Fibroblast of lung (primary cell): Measurements from ENCODE around the gene COL16A1. TPM values are rescaled to one million over a fixed set of nuclear protein-coding genes. Genes with fewer than 3 reads are reported as not detected.
"Not testable (repeated sequence)": the region's sequence is repeated elsewhere in the genome, so short reads cannot be mapped to it uniquely, and the experiment has no call there.

Experiments used
- DNase-seq, 2 donors: peaks; one replicate each; pipeline versions ENCODE4 v3.0.0 to v3.0.0-alpha.2; 2010; ENCODE audit warnings: low read depth in 2 of 2
- H2AFZ ChIP-seq: 2 replicates; pipeline ENCODE4 v1.5.1; 2012; ENCODE audit warnings: low read length, control low read depth, inconsistent platforms
- H3K27ac ChIP-seq: 2 replicates; pipeline ENCODE4 v1.5.1; 2011; ENCODE audit warnings: low read length, control low read depth; ENCODE audit not compliant: insufficient read depth
- H3K27me3 ChIP-seq: 2 replicates; pipeline ENCODE4 v1.5.1; 2011; ENCODE audit warnings: mild to moderate bottlenecking, low read length; ENCODE audit not compliant: control insufficient read depth, insufficient read depth
- H3K36me3 ChIP-seq: 2 replicates; pipeline ENCODE4 v1.5.1; 2011; ENCODE audit warnings: low read length; ENCODE audit not compliant: control insufficient read depth, insufficient read depth
- H3K4me1 ChIP-seq: 2 replicates; pipeline ENCODE4 v1.5.1; 2011; ENCODE audit warnings: low read length; ENCODE audit not compliant: control insufficient read depth, insufficient read depth; ENCODE audit errors: extremely low read depth
- H3K4me2 ChIP-seq: 2 replicates; pipeline ENCODE4 v1.5.1; 2011; ENCODE audit warnings: low read length, control low read depth; ENCODE audit not compliant: insufficient read depth; ENCODE audit errors: extremely low read depth
- H3K4me3 ChIP-seq, 4 experiments: fragments of 200-600 bp in 1 of 4; sonication (generic) in 1 of 4; replicated peaks in 1 of 4; 2 replicates each; pipeline ENCODE4 v1.5.1; 2011 to 2016; ENCODE audit warnings: low read length in 4 of 4, low read depth in 3 of 4, mild to moderate bottlenecking in 3 of 4, control low read depth in 2 of 4, inconsistent platforms in 1 of 4, mixed read lengths in 1 of 4; ENCODE audit not compliant: insufficient read depth in 1 of 4; ENCODE audit errors: control extremely low read depth in 1 of 4
- H3K79me2 ChIP-seq: 2 replicates; pipeline ENCODE4 v1.5.1; 2012; ENCODE audit warnings: mild to moderate bottlenecking, low read length, inconsistent platforms; ENCODE audit not compliant: control insufficient read depth, insufficient read depth
- H3K9ac ChIP-seq: 2 replicates; pipeline ENCODE4 v1.5.1; 2011; ENCODE audit warnings: mild to moderate bottlenecking, low read length, control low read depth; ENCODE audit not compliant: insufficient read depth
- H3K9me3 ChIP-seq: 2 replicates; pipeline ENCODE4 v1.5.1; 2012; ENCODE audit warnings: low read depth, low read length; ENCODE audit not compliant: control insufficient read depth, insufficient read depth
- H4K20me1 ChIP-seq: 2 replicates; pipeline ENCODE4 v1.5.1; 2011; ENCODE audit warnings: low read length; ENCODE audit not compliant: control insufficient read depth, insufficient read depth; ENCODE audit errors: extremely low read depth
- EZH2 ChIP-seq: IDR thresholded peaks from 2 replicates; pipeline ENCODE4 v1.5.1; 2012; ENCODE audit warnings: low read length, control low read depth, mild to moderate bottlenecking; ENCODE audit errors: missing control alignments
- polyA plus RNA-seq, 2 donors: library from polyadenylated mRNA; depleted of rRNA in 1 of 2; stranded (reverse) in 1 of 2; unstranded in 1 of 2; fragments of >200 nt; gene quantifications; 2 replicates each; pipeline ENCODE4 v1.2.1, GENCODE V29; 2011 to 2012; ENCODE audit warnings: missing spikeins in 1 of 2
- total RNA-seq: library from RNA; depleted of rRNA; stranded (reverse); fragments of >200 nt; gene quantifications from 2 replicates; pipeline ENCODE4 v1.2.1, GENCODE V29; 2014
- TF ChIP-seq, protein P1 (sequence below), 2 donors: IDR thresholded peaks in 1 of 2; conservative IDR thresholded peaks in 1 of 2; 1 replicate in 1 of 2; 2 replicates in 1 of 2; pipeline ENCODE4 v1.5.1; 2011 to 2012; ENCODE audit warnings: low read length in 2 of 2, control low read depth in 1 of 2, inconsistent platforms in 1 of 2, low read depth in 1 of 2, mild to moderate bottlenecking in 1 of 2

Gene COL16A1
- total and polyA plus RNA-seq, 2 donors (not counting 1 experiment from before 2014, with no cell fraction given) = 20.9 to 80.3 TPM

DNA sequence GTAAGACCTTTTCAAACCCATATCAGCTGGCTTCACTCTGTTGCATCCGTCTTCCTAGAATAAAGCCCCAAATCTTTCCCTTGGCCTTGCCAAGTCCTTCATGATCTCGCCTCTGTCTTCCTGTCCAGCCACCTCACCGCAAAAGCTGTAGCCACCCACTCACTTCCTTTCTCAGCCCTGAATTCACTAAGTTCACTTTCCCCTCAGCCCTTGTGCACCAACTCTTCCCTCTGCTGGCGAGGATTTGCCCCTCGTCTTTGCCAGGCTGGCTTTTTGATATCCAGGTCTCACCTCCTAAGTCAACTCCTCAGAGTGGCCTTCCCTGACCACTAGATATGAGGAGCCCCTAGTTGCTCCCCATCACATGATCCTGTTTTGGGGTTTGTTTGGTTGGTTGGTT, 3.9 kb upstream of the COL16A1 start:
- Histone ChIP-seq H3K9me3 (no peaks in the 10 kb centered on the region), H3K4me2 (peak overlapping the region; percentile 48), H3K36me3 (no peaks in the 10 kb centered on the region), H3K27ac (no peak overlapping the region), H3K79me2 (peaks cover 10% of the 10 kb centered on the region), H3K27me3 (no peaks in the 10 kb centered on the region), H2AFZ (no peak overlapping the region), H3K4me1 (peaks cover 30% of the 10 kb centered on the region), H4K20me1 (no peaks in the 10 kb centered on the region), H3K4me3 (no peak overlapping the region), H3K9ac (no peak overlapping the region)
- TF ChIP-seq, protein P1, sequence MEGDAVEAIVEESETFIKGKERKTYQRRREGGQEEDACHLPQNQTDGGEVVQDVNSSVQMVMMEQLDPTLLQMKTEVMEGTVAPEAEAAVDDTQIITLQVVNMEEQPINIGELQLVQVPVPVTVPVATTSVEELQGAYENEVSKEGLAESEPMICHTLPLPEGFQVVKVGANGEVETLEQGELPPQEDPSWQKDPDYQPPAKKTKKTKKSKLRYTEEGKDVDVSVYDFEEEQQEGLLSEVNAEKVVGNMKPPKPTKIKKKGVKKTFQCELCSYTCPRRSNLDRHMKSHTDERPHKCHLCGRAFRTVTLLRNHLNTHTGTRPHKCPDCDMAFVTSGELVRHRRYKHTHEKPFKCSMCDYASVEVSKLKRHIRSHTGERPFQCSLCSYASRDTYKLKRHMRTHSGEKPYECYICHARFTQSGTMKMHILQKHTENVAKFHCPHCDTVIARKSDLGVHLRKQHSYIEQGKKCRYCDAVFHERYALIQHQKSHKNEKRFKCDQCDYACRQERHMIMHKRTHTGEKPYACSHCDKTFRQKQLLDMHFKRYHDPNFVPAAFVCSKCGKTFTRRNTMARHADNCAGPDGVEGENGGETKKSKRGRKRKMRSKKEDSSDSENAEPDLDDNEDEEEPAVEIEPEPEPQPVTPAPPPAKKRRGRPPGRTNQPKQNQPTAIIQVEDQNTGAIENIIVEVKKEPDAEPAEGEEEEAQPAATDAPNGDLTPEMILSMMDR (conservative IDR thresholded peaks at IDR 0.05 in 1 of 2, IDR thresholded peaks at IDR 0.05 in 1 of 2; ENCODE audit: low read depth in 1 of 2, low read length in 2 of 2) = peak; percentile 16 to 31
- no peak for TF ChIP-seq EZH2
- DNase-seq = peak; percentile 47 to 92

DNA sequence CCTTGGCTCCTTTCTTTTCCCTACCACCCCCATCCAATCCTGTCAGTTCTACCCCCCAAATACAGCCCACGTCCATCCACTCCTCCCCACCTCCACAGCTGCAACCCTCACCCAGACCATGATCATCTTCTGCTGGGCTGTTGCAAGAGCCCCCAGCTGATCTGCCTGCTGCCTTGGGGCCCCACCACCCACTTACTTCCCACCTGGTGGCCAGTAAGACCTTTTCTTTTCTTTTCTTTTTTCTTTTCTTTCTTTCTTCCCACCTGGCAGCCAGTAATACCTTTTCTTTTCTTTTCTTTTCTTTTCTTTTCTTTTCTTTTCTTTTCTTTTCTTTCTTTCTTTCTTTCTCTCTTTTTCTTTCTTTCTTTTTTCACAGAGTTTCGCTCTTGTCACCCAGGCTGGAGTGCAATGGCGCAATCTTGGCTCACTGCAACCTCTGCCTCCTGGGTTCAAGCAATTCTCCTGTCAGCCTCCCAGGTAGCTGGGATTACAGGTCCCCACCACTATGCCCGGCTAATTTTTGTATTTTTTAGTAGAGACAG, 3.3 kb upstream of the COL16A1 start:
- Histone ChIP-seq H3K79me2 (peaks cover 16% of the 10 kb centered on the region), H3K4me1 (peaks cover 30% of the 10 kb centered on the region)
- not testable (repeated sequence) for H4K20me1 ChIP-seq, H3K27me3 ChIP-seq, H3K4me2 ChIP-seq, H3K9ac ChIP-seq, H3K27ac ChIP-seq, H3K9me3 ChIP-seq, DNase-seq, H3K36me3 ChIP-seq, H2AFZ ChIP-seq, H3K4me3 ChIP-seq

DNA sequence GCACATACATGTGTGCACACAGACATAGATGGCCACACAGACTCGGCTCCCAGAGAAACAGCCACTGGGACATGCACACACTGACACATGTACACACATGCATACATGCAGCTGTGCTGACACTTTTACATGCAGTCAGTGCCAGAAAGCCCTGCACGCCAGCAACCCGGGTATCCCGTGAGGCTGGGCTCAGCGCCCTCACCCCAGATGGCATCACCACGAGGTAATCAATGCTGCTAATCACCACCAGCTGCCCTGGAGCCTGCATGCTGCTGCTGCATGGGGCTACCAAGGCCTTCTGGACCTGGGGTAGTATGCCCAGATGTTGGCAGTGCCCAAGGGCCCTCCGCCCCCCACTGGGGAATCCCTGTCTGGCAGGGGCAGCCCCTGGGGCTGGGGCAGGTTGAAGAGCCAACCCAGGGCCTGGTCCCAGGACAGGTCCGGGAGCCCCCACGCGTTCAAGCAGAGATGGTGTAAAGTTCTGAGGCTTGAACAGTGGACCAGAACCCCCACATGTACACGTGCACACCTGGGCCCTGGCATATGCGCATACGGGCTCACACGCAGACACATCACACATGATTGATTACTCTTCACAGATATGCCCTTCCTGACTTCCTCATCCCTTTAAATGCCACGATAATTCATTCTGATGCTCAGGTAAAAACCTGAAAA, 2.7 kb upstream of the COL16A1 start:
- peaks cover 32% of the 10 kb centered on the region for H3K4me1 ChIP-seq
- no peak overlapping the region for H3K9ac ChIP-seq
- H3K36me3 ChIP-seq = no peaks in the 10 kb centered on the region

More for the DNA sequence above, 2.7 kb upstream of the COL16A1 start:
- Histone ChIP-seq H3K79me2 (peaks cover 20% of the 10 kb centered on the region), H3K4me2 (no peak overlapping the region), H3K9me3 (no peaks in the 10 kb centered on the region), H3K27me3 (no peaks in the 10 kb centered on the region), H3K4me3 (no peak overlapping the region), H4K20me1 (no peaks in the 10 kb centered on the region), H2AFZ (no peak overlapping the region), H3K27ac (no peak overlapping the region)
- no peak for DNase-seq
- no peak for TF ChIP-seq EZH2
- TF ChIP-seq, protein P1 (conservative IDR thresholded peaks at IDR 0.05 in 1 of 2, IDR thresholded peaks at IDR 0.05 in 1 of 2; ENCODE audit: low read depth in 1 of 2, low read length in 2 of 2) = no peak
